GOT3 (cell line): ENCODE results near the gene SRSF5.
"Not testable (repeated sequence)": the region's sequence is repeated elsewhere in the genome, so short reads cannot be mapped to it uniquely, and the experiment has no call there.

Experiments used
- DNase-seq: peaks from one replicate; lab custom pipeline; 2025; ENCODE audit warnings: mixed read lengths; lab: John Stamatoyannopoulos, UW

Gene SRSF5

DNA sequence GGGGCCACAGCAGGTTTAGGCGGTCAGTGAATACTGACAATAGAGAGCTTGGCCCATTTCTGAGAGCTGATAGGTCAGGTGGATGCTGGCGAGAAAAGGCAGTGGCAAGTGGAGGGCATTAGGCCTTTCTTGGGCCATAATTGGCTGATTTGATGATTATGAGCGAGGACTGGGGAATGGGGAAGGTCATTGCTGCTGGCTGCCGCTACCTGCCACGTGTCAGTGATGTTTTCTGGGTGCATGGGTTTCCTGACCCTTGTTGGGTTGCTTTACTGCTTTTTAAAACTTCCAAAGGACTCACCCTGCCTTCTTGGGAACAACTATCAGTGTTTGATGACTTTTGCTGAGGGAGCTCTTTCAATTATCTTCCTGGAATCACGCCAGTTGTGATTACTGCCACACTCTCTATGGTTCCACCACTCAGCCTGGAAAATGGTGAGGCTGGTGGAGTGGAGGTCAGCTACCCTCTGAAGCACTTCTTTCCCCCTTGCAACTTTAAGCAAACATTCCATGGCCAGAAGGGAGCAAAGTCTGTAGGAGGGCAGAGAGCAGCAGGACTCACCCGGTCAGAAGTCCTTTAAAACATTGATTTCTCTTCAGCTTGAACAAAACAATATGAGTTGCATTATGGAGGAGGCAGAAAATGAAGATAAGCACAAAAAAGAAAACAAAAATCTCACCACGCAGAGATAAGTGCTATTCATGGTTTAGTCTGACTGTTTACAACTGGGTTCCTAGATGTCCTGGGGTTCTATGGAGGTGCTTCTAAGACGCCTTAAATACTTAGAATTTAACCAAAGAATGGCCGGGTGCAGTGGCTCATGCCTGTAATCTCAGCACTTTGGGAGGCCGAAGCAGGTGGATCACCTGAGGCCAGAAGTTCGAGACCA lies 42.2 kb downstream of the SRSF5 start:
- DNase-seq: no peak

DNA sequence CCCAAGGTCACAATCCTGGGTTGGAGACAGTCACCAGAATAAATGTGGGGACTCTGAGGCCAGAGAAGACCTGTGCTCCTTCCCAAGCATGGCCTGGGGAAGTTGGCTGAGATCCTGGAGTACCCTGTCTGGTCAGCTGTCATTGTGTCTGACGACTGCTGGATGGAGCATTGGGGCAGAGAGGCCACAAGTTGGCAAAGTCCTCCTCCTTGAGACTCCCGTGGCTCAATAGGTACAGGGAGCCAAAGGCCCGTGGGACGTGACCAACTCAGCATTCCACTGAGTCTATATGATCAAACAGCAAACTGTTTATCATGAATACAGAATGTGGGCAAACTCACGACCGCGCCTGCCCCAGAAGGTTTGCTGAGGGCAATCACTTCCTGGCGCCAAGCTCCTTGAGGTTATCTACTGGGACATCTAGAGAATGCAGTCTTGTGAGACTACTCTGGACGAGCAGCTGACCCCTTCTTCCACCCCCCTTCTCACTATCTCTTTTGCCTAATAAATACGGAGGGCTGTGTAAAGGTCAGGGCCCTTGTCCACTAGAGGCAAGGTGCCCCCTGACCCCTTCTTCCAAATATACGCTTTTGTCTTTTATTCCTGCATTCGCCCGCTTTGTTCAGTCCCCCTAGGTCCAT lies 44.4 kb downstream of the SRSF5 start:
- no peak for DNase-seq

DNA sequence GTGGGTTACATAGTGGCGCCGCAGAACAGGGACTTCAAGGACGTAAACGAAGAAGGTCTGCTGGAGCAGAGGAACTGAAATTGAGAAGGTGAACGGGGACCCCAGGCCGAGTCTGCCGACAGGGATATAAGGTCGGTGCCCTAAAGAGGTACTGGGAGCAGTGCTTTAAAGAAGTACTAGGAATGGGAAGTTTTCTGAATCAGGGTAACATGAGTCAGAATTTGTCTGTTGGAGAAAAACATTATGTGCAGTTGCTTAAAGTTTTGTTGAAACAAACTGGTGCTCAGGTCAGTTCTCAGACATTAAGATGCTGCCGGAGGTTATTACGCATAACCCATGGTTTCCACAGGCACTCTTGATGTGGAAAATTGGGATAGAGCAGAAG lies 44.9 kb downstream of the SRSF5 start:
- DNase-seq: no peak

DNA sequence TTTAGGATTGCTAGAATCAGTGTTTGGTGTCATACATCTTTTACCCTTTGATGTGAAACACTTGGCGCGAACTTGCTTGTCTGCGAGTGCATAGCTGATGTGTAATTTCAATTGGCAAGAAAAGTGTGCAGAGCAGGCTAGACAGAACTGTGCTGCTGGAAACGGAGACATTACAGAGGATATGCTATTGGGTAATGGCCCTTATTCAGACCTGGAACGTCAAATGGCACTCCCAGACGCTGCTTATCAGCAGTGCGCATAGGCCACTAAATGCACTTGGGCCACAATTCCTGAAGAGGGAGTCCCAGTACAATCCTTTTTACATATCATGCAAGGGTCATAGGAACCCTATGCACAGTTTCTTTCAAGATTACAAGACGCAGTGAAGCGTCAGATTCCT lies 45.8 kb downstream of the SRSF5 start:
- DNase-seq: no peak

DNA sequence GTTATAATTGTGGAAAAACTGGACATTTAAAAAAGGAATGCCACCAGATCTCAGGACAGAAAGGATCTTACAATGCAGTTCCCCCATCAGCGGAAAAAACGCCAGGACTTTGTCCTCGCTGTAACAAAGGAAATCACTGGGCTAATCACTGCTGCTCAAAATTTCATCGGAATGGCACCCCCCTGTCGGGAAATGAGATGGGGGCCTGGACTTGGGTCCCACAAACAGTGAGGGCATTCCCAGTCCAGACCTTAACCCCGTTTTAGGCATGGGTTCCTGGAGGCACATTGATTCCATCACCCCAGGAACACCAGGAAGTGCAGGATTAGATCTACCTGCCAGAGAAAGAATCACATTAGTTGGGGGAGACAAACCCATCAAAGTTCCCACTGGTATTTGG lies 46.4 kb downstream of the SRSF5 start:
- not testable (repeated sequence) for DNase-seq

DNA sequence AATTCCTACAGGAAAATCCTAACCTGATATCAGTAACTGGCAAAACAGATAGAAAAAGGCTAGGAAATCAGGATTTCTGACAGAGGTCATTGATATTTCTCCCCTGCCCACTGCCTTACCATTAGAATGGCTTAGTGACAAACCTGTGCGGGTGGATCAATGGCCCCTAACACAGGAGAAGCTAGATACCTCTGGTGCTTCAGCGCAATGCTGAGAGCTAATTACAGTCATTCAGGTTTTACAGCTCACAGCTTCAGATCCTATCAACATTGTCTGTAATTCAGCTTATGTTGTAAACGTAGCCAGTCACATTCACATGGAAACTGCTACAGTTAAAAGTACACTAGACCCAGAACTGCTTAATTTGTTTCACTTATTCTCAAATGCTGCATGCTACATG lies 47.5 kb downstream of the SRSF5 start:
- no peak for DNase-seq

DNA sequence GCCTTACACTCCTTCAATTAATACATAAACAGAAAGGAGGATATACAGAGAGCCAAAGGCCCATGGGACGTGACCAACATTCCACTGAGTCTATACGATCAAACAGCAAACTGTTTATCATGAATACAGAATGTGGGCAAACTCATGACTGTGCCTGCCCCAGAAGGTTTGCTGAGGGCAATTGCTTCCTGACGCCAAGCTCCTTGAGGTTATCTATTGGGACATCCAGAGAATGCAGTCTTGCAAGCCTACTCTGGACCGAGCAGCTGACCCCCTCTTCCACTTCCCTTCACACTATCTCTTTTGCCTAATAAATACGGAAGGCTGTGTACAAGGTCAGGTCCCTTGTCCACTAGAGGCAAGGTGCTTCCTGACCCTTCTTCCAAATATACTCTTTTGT lies 48.6 kb downstream of the SRSF5 start:
- no peak for DNase-seq

DNA sequence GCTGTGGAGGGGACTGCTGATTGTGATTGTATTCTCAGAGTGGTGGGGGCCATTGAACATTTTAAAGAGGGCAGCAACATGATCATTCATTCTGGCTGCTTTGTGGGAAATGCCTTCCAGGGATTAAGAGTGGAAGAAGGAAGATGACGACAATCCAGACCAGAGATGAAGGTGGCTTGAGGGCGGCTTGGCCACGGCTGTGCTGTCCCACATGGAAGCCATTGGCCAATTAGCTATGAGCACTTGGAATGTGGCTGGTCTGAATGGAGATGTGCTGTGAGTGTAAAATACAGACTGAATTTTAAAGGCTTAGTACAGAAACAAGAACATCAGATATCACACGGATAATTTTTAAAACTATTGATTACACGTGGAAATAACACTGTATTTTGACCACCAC lies 49.3 kb downstream of the SRSF5 start:
- no peak for DNase-seq

DNA sequence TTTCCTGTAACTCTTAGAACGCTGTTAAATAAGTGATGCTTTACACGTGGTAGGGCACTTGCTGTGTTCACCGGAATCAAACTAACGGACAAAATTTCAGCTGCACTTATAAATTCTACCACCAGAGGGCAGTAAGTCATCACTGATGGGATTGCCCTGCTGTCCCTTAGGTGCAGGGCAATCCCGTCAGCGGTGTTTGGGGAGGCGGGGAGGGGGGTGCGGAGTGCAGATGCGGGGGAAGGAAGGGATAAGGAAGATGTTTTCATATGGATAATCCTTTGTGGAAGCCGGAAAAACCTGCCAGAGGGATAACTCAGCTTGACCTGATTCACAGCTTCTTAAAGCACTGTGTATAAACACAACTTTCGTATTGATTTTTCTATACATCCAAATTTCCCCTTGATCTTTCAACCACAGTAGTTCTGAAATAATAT lies 51.8 kb downstream of the SRSF5 start:
- DNase-seq: no peak

DNA sequence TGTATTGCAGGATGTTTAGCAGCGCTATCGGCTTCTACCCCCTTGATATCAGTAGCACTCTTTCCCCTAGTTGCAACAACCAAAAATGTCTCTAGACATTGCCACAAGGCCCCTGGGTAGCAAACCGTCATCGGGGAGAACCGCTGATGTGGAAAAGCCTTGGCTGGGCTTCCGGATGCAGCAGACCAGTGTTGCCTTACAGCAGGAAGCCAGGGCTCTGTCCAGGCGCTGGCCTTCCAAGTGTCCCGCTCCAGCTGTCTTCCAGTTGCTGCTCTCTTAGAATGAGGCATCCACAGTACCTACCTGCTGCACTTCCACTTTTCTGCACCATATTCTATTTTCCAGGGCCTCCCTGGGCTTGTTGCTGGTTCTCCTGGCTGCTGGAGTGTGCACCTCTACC lies 52.7 kb downstream of the SRSF5 start:
- DNase-seq: no peak

DNA sequence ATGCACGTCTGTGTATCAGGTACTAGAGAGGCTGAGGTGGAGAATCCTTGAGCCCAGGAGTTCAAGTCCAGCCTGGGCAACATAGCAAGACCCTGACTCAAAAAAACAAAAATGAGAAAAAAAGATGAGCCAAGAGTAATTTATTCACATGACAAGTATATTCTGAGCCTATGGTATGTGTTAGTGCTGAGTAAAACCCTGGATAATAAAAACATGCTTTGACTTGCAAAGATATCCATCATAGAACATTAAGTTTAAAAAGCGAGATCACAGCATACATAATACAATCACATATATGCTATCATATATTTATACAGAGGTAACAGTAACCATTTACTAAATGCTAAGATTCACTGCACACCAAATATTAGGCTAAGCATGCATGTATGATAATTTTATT lies 54.0 kb downstream of the SRSF5 start:
- no peak for DNase-seq
